Measurements from ENCODE around the gene CHST11.

The CHST11 gene

DNA sequence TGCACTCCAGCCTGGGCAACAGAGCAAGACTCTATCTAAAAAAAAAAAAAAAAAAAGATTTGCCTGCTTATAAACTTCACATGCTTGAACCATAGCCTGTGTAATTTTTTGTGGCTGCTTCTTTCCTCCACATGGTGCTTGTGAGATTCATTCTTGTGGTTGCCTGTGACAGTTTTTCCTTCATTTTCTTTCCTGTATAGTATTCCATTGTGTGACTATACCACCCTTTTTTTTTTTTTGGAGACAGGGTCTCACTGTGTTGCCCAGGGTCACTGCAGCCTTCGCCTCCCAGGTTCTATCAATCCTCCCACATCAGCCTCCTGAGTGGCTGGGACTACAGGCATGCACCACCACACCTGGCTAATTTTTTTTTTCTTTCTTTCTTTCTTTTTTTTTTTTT, 22.6 kb upstream of the CHST11 start:
- no peak for DNase-seq

DNA sequence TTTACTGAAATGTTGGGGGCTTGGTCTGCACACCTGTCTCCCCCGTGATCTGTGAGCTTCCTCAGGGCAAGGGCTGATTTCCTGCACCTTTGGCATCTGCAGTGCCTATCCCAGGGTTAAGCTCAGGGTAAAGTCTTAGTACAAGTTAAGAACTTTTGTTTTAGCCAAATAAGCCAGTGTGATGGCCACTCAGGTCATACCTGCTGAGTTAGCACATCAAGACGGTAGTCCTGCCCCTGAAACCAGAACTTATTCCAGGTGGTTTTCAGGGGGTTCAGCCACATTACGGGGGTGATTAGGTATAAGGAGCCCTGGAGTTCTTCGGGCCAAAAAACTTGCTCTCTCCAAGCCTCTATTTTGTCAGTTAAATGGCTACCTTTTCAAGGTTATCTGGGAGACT, 21.6 kb upstream of the CHST11 start:
- no peak for DNase-seq

DNA sequence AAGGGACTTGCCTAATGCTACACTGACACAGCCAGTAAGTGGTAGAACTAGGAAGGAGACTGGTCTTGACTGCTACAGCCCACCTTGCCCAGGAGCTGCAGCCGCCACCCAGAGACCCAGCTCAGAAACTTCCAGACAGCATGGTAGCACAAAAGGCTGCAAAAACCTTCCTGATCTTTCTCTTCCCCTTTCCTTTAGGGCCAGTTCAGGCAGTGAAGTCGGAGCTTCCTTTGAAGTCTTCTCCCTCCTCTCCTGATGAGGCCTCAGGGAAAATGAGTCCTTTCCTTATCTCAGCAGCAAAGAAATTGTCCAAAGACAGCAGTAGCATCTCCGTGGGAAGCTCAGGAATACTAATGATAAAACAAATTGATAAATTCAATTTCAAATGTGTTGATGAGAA, 21.0 kb upstream of the CHST11 start:
- DNase-seq, result no peak

DNA sequence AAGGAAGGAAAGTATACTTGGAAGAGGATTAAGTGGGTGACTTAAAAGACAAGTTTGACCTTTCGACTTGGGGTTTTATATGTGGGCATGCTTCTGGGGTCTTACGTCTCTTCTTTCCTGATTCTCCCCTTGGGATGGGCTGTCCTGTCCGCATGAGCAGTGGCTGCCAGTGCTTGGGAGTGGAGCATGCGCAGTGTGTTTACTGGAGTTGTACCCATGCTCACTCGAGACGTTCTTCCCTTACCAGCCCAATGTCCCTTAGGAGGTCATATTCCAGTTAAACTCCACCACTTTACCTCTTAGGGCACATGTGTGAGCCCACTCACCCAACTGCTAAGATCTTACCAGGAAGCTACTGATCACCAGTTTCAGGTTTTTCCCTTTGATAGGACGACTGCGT, 20.0 kb upstream of the CHST11 start:
- no peak for DNase-seq

DNA sequence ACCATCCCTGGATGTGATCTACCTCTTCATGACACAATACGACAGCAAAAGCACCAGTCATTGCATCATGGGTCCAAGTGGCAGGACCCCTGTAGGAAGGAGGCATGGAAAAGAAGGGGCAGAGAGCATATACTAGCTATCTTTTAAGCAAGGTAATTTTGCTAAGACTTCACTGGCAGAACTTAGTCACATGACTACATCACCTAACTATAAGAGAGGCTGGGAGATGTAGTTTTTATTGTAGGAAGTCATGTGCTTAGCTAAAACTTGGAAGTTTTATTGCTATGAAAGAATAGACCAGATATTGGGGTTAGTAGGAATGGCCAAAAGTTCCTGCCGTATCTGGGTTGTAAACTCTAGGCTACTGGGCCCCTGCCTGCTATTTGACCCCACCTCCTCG, 18.6 kb upstream of the CHST11 start:
- DNase-seq, result no peak

DNA sequence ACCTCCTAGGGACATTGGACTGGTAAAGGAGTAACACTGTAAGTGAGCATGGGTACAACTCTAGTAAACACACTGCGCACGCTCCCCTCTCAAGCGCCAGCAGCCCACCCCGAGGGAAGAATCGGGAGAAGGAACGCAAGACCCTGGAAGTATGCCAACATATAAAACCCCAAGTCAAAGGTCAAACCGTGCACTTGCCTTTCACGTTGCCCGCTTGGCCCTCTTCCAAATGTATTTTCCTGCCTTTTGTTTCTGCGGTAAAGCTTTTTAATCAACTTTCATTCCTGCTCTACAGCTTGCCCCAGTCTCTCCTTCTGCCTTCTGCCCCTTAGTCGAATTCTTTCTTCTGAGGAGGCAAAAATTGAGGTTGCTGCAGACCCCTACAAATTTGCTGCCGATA, 17.6 kb upstream of the CHST11 start:
- no peak for DNase-seq

DNA sequence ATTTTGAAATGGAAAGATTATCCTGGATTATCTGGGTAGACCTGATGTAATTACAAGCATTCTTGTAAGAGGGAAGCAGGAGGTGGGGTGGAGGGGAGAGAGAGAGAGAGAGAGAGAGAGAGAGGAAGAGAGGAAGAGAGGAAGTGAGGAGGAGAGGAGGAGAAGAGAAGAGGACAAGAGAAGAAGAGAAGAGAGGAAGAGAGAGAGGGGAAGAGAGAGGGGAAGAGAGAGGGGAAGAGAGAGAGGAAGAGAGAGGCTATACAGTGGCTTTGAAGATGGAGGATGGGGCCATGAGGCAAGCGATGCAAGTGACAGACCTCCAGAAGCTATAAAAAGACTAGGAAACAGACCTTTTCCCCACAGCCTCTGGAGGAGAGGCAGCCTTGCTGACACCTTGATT, 13.7 kb upstream of the CHST11 start:
- no peak for DNase-seq

DNA sequence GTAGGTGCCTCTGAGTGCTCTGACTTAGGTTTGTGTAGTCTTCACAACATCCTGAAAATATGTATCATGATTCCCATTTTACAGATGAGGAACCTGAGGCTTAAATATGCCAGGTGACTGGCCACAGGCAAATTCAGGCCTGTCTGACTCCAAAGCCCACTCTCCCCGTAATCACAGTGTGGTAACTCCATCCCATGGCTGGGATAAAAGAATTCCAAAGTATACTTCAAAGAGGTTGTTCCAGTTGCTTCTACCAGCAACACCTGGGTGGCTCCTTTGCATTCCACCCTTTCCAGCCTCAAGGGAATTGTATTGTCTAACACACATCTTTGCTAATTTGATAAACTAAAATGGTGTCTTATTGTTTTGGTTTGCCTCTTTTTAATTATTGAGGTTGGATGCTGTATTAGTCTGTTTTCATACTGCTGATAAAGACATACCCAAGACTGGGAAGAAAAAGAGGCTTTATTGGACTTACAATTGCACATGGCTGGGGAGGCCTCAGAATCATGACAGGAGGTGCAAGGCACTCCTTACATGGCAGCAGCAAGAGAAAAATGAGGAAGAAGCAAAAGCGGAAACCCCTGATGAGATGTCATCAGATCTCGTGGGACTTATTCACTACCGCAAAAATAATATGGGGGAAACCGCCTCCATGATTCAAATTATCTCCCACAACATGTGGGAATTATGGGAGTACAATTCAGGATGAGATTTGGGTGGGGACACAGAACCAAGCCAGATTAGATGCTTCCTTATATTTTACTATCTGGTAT, 9.9 kb upstream of the CHST11 start:
- DNase-seq, result no peak

DNA sequence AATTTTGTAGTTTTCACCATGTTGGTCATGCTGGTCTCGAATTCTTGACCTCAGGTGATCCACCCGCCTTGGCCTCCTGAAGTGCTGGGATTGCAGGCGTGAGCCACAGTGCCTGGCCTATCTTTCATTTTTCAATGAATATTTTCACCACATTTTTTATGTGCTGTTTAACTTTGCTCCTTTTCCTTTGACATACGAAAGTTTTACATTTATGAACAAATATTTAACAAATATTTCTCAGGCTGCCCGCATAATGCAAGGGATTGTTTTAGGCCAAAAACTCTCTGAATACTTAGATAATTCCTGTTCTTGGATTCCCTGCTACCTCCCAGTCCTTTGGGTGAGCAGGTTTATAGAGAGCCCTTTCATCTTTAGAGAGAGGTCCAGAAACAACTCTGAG, 8.7 kb upstream of the CHST11 start:
- no peak for DNase-seq

DNA sequence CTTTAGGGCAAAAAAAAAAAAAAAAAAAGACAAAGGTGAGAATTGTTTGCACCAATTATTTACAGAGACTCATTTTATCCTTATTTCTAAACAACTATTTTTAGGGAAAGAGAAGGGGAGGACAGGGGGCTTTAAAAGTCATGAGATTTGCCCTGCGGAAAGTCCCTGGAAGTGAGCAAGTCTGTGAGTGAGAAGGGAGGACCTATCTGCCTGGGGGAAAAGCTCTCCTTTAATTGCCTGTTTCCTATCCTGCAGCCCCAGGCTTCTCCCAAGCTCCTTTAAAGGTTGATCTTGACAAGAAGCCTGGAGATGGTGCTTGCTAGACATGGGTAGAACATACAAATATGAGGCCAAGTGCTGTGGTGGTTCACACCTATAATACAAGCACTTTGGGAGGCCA, 8.3 kb upstream of the CHST11 start:
- no peak for DNase-seq

DNA sequence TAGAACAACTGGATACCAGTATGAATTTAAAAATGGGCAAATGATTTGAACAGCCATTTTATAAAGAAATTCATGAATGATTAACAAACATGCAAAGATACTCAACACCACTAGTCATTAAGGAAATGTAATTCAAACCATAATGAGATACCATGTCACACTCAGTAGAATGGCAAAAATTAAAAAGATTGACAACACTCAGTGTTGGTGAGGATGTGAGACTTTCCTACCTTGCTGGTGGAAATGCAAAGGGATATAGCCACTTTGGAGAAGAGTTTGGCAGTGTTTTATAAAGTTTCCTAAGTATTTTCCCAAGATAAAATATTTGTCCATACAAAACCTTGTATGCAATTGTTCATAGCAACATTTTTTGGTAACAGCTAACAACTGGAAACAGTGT, 6.0 kb upstream of the CHST11 start:
- no peak for DNase-seq

DNA sequence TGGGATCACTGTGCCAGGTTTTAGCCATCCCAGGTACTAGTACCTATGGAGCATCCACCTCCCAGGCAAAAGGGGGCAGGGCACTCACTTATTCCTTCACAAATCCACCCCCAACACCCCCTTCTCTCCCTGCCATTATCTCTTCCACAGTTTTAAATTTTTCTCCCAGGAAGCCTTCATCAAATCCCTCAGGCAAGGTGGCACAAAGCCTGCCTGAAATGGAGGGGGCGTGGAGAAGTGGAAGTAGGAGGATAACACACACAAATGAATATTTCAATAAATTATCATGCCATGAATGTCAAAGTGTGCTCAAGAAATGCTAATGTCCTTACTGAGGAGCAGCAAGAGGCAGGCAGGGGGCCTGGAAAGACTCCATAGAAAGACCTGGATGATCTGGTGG, 4.7 kb upstream of the CHST11 start:
- no peak for DNase-seq

DNA sequence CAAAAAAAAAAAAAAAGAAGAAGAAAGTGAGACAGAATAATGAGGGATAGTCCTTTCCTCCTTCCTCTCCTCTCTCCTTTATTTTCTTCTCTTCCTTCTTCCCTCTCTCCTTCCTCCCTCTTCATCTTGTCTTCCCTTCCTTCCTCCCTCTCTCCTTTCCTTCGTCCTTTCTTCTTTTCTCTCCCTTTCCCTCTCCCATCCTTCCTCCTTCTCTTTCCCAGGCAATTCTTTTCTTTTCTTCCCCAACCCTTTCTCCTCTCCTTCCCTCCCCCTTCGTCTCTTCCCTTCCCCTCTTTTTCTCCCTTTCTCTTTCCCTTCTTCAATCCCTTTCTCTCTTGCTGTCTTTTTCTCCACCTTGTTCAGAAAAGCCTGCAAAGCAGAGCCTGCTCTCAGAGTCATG, 3.6 kb upstream of the CHST11 start:
- no peak for DNase-seq

DNA sequence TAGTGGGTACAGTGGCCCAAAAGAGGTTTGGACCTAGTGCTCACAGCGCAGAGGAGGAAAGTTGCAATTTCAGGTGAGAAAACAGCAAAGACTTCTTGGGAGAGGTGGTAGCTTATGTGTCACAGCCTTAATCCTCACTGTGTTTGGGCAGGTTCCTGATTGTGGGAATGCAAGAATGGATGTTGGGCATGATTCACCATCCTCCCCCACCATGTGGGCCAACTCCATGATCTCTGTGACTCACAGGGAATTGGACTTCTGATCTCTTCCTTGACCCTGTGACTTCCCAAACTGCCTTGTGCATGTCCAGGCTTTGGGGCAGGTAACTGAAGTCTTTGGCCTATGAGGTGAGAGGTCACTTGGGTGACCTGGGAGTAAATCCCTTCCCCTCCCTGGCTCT, 1.8 kb upstream of the CHST11 start:
- DNase-seq, result no peak

DNA sequence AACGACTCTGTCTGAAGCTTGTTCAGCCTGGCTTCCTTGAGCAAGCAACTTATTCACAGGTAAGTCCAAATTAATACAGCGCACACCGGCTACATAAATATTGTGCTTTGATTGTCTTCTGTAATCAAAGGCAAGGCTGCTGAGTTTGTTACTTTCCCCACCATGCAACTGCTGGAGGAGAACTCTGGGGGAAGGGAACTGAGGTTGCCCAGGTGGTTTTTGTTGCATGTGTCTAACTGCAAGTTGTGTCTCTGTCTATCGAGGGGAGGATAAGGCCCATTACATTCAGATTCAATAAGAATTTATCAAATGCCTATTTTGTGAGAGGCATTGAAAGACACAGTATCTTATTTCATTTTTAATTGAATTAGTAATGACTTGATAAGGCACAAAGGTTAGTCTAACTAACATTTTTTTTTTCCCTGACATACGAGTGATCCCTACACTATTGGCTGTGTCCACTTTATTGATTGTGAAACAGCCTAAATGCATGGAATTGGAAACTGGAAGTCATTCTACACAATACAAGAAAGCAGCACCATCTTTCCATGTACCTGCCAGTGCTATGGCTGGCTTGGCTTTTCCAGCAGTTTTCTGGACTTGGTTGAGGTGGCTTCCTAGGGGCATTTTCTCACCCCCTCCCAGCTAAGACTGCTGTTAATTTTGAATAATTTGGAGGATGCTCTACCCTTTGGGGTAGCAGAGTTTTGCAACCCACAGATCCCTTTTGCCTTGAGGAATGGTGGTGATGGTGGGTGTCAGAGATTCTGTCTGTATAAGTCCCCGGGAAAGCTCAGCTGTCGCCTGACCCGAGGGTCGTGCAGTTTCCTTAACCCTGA, 951 bp upstream of the CHST11 start:
- DNase-seq, result no peak

DNA sequence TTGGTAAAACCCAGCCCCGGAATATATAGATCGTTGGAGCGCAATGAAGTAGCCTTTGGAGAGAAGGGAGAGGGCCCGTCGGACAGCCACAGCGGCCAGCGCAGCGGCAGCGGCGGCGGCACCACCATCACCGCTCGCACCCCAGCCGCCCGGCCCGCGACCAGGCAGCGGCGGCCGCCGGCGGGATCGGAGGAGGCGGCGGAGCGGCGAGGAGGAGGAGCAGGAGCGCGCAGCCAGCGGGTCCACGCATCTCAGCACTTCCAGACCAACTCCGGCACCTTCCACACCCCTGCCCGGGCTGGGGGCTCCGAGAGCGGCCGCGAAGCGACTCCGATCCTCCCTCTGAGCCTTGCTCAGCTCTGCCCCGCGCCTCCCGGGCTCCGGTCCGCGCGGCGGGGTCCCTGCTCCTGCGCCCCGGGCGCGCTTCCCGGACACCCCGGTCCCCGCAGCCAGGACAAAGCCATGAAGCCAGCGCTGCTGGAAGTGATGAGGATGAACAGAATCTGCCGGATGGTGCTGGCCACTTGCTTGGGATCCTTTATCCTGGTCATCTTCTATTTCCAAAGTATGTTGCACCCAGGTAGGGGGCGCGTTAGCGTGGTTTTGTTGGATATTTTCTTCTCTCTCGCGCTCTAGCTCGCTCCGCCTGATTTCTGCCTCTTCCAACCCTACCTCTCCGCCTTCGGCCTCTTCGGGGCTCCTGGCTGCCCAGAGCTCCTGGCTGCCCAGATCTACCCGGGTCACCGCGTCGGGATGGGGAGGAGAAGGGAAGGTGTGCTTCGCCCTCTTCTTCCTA, 400 bp downstream of the CHST11 start:
- peak; percentile 79 for DNase-seq

DNA sequence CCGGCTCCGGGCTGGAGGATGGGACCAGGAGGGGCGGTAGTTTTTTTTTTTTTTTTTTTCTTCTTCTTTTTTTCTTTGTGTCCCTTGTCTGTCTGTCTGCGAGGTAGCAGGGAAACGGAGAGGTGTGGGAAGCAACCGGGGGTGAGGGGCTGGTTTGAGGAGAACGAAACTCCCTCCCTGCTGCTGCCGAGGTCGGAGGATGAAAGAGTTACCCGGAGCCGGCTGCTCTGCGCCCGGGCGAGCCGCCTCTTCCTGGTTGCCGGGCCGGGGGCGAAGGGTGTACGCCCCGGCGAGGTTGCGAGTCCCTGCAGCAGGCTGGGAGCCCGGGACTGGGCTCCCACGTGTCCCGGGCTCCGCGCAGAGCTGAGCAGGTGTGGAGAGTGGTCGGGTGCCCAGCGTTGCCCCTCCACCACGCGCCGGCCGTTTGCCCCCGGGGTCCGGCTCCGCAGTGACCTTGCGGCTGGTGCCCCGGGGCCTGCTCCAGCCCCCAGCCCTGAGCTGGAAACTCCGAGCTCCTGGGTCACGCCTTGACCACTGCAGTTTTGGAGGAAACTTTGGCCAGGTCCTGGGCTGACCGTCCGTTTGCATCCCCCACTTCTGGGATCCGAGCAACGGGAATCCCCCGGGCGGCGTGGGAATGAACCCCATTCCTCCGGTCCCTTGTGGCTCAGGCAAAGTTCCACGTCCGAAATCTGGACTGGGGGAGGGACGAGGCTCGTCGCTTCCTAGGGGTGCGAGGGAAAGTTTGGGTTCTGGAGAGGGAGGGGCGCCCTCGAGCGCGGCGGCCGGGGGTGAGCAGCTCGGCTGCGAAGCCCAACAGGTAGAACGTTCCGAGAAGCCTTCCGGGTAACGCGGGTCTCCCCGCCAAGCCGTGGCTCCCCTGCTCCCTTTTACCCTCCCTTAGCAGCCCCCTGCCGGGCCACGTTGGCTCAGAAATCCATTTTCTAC, 1.3 kb downstream of the CHST11 start:
- peak; percentile 78 for DNase-seq

DNA sequence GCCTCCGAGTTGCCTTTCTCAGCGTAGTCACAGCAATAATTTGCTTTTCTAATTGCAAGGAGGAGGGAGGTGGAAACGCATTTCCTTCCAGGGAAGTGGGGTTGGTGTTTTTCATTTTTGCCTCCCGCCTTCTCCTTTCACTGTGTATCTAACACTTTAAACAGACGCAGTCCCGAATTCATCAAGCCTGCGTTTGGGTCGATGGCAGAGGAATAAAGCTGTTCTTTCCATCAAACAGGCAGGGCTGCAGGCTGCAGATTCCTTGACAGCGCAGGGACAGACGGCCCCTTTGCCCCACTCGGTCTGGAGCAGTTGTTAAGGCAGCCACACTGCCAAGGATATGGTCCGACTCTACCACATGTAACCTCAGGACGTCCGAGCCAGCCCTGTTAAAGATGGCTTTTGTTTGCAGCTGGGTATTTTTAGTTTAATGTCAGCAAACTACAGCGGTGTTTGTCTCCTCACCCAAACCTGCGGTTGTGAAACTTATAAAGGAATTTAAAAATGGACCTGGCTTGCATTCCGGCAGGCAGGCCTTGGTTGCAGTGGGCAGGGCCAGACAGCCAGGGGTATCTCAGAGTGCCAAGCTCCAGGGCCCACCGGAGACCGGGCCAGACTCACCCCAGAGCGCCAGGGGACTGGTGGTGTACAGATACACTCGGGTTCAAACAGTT, 2.1 kb downstream of the CHST11 start:
- peak; percentile 66 for DNase-seq

DNA sequence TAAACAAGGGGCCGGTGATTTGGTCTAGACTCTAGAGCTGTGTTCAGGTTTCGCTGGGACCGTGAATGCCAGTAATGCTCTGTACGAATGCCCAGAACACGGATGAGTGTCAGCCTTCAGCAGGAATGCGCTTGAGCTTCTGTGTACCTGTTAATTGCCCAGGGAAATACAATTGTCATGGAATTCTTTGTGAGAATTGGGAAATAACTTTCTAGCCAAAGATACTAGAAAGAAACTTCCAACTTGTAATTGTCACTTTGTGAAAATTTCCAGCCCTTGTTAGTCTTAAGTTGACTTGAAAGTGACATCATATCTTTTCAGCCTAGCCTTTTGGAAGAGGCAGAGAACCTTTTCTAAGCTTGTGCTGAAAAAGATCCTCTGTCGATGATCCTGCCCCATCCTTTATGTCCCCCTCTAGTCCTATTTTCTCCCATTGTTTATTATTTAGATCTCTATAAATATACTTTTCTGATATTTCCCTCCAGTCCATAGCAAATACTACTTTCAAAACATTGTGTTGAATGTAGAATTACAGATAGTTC, 2.7 kb downstream of the CHST11 start:
- DNase-seq, result no peak

DNA sequence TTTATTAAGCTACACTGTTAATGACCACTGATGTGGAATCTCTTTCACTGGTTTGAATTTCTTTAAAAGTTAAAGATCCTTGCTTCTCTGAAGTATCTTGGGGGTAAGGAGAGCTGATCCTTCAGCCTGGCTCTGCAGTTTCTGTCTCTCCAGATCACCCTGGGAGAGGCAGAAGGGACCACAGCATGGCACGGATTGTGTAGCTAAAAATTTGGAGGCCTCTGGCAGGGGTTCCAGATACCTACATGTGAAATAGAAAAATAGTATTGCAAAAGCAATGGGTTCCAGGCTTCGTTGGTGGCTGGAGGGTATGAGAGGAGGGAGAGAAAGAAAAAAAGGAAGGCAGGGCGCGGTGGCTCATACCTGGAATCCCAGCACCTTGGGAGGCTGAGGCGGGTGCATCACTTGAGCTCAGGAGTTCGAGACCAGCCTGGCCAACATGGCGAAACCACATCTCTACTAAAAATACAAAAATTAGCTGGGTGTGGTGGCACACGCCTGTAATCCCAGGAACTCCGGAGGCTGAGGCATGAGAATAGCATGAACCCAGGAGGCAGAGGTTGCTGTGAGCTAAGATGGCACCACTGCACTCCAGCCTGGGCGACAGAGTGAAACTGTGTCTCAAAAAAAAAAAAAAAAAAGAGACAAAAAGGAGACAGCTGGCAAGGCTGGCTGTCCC, 3.4 kb downstream of the CHST11 start:
- no peak for DNase-seq

Measured in activated CD8-positive, alpha-beta memory T cell treated with anti-CD3 and anti-CD28 coated beads, Interleukin-2, amount 50 U/mL, for 48 hours (primary cell).